BLaER1 treated with 17β-estradiol and CSF1 and Interleukin-3, amounts not matched to agents 10 nM and 100 nM (cell line): Measurements from ENCODE around the gene RXRG.
A peak's percentile ranks its signal among the peaks of the same experiment; 100 is the strongest.

Source experiments
- H3K27ac ChIP-seq, 11 experiments: shearing (Covaris generic); formaldehyde crosslinking; 2 replicates each; pipeline ENCODE4 v1.8.1; 2022
- H3K27me3 ChIP-seq, 11 experiments: shearing (Covaris generic); formaldehyde crosslinking; 2 replicates each; pipeline ENCODE4 v1.8.1; 2022
- H3K36me3 ChIP-seq, 11 experiments: shearing (Covaris generic); formaldehyde crosslinking; 2 replicates each; pipeline ENCODE4 v1.8.1; 2022
- H3K4me1 ChIP-seq, 10 experiments: shearing (Covaris generic); formaldehyde crosslinking; 2 replicates each; pipeline ENCODE4 v1.8.1; 2022
- H3K4me2 ChIP-seq, 11 experiments: shearing (Covaris generic); formaldehyde crosslinking; 2 replicates each; pipeline ENCODE4 v1.8.1; 2022
- H3K4me3 ChIP-seq, 10 experiments: shearing (Covaris generic); formaldehyde crosslinking; 2 replicates each; pipeline ENCODE4 v1.8.1; 2022
- H3K9ac ChIP-seq, 11 experiments: shearing (Covaris generic); formaldehyde crosslinking; 2 replicates each; pipeline ENCODE4 v1.8.1; 2022
- H3K9me3 ChIP-seq, 11 experiments: shearing (Covaris generic); formaldehyde crosslinking; replicated peaks in 1 of 11; 2 replicates each; pipeline ENCODE4 v1.8.1; 2022
- H4K20me1 ChIP-seq, 11 experiments: shearing (Covaris generic); formaldehyde crosslinking; 2 replicates each; pipeline ENCODE4 v1.8.1; 2022
- Cebpa-rat ChIP-seq, 11 experiments: shearing (Covaris generic); IDR thresholded peaks; 2 replicates each; pipeline ENCODE4 v1.8.1; 2022

Gene RXRG

DNA sequence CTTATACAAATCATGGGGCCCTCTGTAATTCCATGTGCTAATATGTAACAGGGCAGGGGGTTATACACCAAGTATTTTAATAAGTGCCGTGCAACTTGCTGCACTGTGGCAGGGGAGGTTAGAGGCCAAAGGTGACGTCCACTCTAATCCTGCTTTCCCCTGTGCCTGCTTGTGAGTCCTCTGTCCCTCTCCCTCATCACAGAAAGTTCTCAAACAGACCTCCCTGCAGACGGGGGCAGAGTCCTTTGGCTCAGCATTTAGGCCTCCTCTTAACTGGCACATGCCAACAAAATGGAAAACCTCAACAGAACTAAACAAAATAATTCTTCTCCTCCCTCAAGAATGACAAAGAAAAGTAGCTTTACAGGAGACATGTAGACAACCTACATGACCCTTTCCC lies 2.9 kb downstream of the RXRG start:
- Histone ChIP-seq H3K4me3 (no peak overlapping the region), H3K36me3 (no peaks in the 10 kb centered on the region), H3K9ac (no peak overlapping the region), H3K4me2 (peak overlapping the region in 2 of 11 experiments; percentile 2 to 50; a peak in 2 of 22 replicates), H3K27ac (no peak overlapping the region), H4K20me1 (no peaks in the 10 kb centered on the region), H3K27me3 (peaks cover 6 to 17% (median 12%) of the 10 kb centered on the region in 11 experiments; a peak in 14 of 22 replicates), H3K4me1 (peaks cover 9 to 59% (median 35%) of the 10 kb centered on the region in 10 experiments), H3K9me3 (no peaks in the 10 kb centered on the region; a peak in 1 of 22 replicates)
- no peak for TF ChIP-seq Cebpa-rat (IDR thresholded peaks at IDR 0.05)

GRCh38 chr1:165441166-165441880 lies 3.6 kb downstream of the RXRG start:
- Histone ChIP-seq H3K4me2 (peak overlapping the region in 9 of 11 experiments; percentile 8 to 50 (median 27); a peak in 11 of 22 replicates), H3K36me3 (no peaks in the 10 kb centered on the region), H3K27me3 (peaks cover 6 to 17% (median 12%) of the 10 kb centered on the region in 11 experiments; a peak in 14 of 22 replicates), H4K20me1 (no peaks in the 10 kb centered on the region), H3K4me1 (peaks cover 9 to 59% (median 35%) of the 10 kb centered on the region in 10 experiments), H3K9me3 (no peaks in the 10 kb centered on the region; a peak in 1 of 22 replicates), H3K4me3 (no peak overlapping the region), H3K9ac (no peak overlapping the region), H3K27ac (no peak overlapping the region)
- TF ChIP-seq Cebpa-rat (IDR thresholded peaks at IDR 0.05), result no peak

DNA sequence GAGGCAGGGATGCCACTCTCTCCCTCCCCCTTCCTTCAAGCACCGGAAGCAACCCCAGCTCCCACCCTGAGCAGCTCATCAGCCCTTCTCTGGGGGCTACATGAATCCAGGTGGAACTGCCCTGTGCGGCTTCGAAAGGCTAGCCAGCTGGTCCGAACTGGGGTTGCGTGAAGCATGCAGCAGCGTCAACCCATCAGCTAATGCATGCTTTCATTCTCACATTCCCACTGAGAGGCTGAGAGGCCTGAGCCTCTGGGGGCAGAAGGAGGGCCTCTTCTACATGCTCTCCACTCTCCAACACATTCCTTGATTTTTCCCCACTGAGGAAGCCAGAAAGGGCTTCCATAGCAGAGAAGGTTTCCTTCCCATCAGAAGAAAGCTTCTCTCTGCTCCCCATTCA lies 5.6 kb downstream of the RXRG start:
- H3K4me3 ChIP-seq, result no peak overlapping the region

DNA sequence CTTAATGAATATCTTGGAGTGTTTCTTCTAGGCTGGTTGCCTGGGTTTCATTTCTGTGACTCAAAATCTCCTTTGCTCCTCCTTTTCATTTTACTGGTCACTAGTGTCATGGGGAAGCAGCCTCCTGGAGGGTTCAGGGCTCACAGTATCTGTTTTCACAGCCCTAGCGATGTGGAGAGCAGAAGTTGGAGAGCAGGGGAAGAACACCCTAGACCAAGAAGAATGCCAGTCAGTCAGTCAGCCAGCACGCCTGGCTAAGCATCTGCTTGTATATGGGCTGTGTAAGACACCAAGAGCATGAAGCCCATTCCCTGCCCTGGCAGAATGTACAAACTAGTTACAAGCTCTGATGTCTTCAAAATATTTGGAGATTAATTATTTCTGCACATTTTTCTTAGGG lies 7.9 kb downstream of the RXRG start:
- Histone ChIP-seq H3K27me3 (no peaks in the 10 kb centered on the region), H3K9ac (no peak overlapping the region), H3K4me1 (peaks cover 0 to 25% (median 11%) of the 10 kb centered on the region in 10 experiments; a peak in 13 of 20 replicates), H3K4me2 (no peak overlapping the region), H3K36me3 (no peaks in the 10 kb centered on the region), H3K4me3 (no peak overlapping the region), H3K27ac (no peak overlapping the region), H3K9me3 (no peaks in the 10 kb centered on the region), H4K20me1 (no peaks in the 10 kb centered on the region)
- TF ChIP-seq Cebpa-rat (IDR thresholded peaks at IDR 0.05), result no peak

More for the DNA sequence above, 5.6 kb downstream of the RXRG start:
- no peak overlapping the region for H3K27ac ChIP-seq
- peak overlapping the region in 1 of 11 experiments; percentile 22; a peak in 3 of 22 replicates for H3K4me2 ChIP-seq
- H3K9me3 ChIP-seq, result no peaks in the 10 kb centered on the region
- H3K4me1 ChIP-seq, result peaks cover 9 to 47% (median 27%) of the 10 kb centered on the region in 10 experiments
- H3K36me3 ChIP-seq, result no peaks in the 10 kb centered on the region
- H4K20me1 ChIP-seq, result no peaks in the 10 kb centered on the region
- TF ChIP-seq Cebpa-rat (IDR thresholded peaks at IDR 0.05), result no peak
- H3K9ac ChIP-seq, result no peak overlapping the region
- H3K27me3 ChIP-seq, result peaks cover 0 to 11% (median under 1%) of the 10 kb centered on the region in 11 experiments; a peak in 5 of 22 replicates

DNA sequence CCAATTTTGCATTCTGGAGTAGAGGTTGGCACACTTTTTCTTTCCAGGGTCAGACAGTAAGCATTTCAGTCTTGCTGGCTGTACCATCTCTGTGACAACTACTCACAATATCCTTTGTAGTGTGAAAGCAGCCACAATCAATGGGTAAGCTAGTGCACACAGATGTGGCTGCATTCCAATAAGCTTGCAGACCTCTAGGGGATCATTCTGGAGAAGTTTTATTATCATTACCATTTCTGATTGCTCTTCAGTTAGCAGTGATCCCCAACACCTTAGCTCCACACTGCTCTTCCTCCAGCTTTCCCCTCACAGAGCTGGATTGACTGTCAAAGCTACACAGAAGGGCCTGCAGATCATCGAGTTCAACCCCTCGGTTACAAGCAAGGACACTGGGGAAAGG lies 9.1 kb downstream of the RXRG start:
- H3K4me3 ChIP-seq, result no peak overlapping the region
- no peak for TF ChIP-seq Cebpa-rat (IDR thresholded peaks at IDR 0.05)
- H3K27me3 ChIP-seq, result no peaks in the 10 kb centered on the region
- peaks cover 0 to 14% (median 6%) of the 10 kb centered on the region in 10 experiments; a peak in 13 of 20 replicates for H3K4me1 ChIP-seq
- no peak overlapping the region for H3K27ac ChIP-seq
- no peaks in the 10 kb centered on the region for H4K20me1 ChIP-seq
- H3K9me3 ChIP-seq, result no peaks in the 10 kb centered on the region
- no peak overlapping the region for H3K4me2 ChIP-seq
- H3K36me3 ChIP-seq, result no peaks in the 10 kb centered on the region
- no peak overlapping the region for H3K9ac ChIP-seq

DNA sequence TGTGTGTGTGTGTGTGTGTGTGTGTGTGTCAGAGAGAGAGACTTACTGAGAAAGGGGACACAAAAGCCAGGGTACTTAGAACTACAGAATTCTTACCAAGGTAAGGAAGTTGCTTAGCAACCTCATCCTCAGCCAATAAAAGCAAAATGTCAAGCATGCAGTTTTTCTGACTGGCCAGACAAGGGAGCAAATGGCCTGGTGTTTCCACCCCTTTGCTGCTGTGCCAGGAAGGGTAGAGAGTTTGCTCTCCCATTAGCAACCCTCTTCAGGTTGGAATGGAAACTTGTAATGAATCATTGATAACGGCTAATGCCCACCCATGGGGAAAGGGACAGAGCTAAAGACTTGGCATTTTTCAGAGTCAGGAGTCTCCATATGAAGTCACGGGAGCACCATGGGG lies 10.6 kb downstream of the RXRG start:
- Histone ChIP-seq H3K9me3 (no peaks in the 10 kb centered on the region), H3K27me3 (no peaks in the 10 kb centered on the region), H3K4me1 (0 out of 20 replicates have a peak, but pooled peaks cover 0 to under 1% (median 0%) of the 10 kb centered on the region in 10 experiments), H3K9ac (no peak overlapping the region), H3K36me3 (no peaks in the 10 kb centered on the region), H3K4me2 (no peak overlapping the region), H3K27ac (no peak overlapping the region), H4K20me1 (no peaks in the 10 kb centered on the region), H3K4me3 (no peak overlapping the region)
- TF ChIP-seq Cebpa-rat (IDR thresholded peaks at IDR 0.05), result no peak

DNA sequence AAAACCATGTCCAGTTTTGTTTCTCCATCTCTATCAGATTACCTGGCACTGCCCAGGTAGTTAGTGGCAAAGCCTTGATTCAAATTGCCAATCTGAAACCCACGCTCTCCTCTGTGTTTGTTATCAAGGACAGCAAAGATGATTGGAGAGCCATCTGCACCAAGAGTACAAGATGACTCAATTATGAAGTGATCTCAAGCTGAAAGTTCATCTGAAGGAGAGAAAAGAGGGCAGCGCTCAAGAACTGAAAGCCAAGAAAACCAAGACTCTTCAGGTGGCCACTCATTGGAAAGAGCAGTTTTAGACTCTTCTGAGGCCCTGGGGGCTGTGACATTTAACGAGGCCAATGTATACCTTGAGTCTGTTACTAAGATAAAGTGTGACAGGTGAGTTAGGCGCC lies 13.8 kb downstream of the RXRG start:
- no peak overlapping the region for H3K4me2 ChIP-seq

DNA sequence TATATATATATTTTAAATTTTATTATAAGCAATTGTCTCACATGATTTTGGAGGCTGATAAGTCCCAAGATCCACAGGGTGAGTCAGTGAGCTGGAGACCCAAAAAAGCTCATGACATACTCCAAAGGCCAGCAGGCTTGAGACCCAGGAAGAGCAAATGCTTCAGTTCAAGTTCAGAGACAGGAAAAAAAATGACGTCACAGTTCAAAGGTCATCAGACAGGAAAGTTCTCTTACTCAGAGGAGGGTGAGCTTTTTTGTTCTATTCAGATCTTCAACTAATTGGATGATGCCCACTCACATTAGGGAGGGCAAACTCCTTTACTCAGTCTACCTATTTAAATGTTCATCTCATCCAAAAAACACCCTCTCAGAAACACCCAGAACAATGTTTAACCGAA lies 18.2 kb downstream of the RXRG start:
- Histone ChIP-seq H3K4me3 (no peak overlapping the region), H3K4me2 (peak overlapping the region in 1 of 11 experiments; percentile 2; a peak in 1 of 22 replicates), H3K9ac (no peak overlapping the region), H4K20me1 (no peaks in the 10 kb centered on the region), H3K27ac (no peak overlapping the region), H3K36me3 (no peaks in the 10 kb centered on the region), H3K27me3 (no peaks in the 10 kb centered on the region), H3K9me3 (peaks cover 0 to 5% (median 0%) of the 10 kb centered on the region in 11 experiments; a peak in 2 of 22 replicates), H3K4me1 (peaks cover 11 to 31% (median 19%) of the 10 kb centered on the region in 10 experiments; a peak in 19 of 20 replicates)
- TF ChIP-seq Cebpa-rat (IDR thresholded peaks at IDR 0.05), result no peak

More for the DNA sequence above, 13.8 kb downstream of the RXRG start:
- Histone ChIP-seq H3K4me1 (0 out of 20 replicates have a peak, but pooled peaks cover 0 to 5% (median 0%) of the 10 kb centered on the region in 10 experiments), H4K20me1 (no peaks in the 10 kb centered on the region), H3K9ac (no peak overlapping the region), H3K27ac (no peak overlapping the region), H3K36me3 (no peaks in the 10 kb centered on the region), H3K4me3 (no peak overlapping the region), H3K9me3 (peaks cover 0 to 5% (median 0%) of the 10 kb centered on the region in 11 experiments; a peak in 2 of 22 replicates), H3K27me3 (no peaks in the 10 kb centered on the region)
- TF ChIP-seq Cebpa-rat (IDR thresholded peaks at IDR 0.05), result no peak

- H3K9me3 ChIP-seq, result peaks cover 0 to 5% (median 0%) of the 10 kb centered on the region in 11 experiments; a peak in 2 of 22 replicates
- no peak overlapping the region for H3K27ac ChIP-seq
- H3K4me1 ChIP-seq, result peaks cover 11 to 31% (median 19%) of the 10 kb centered on the region in 10 experiments; a peak in 19 of 20 replicates
- H4K20me1 ChIP-seq, result no peaks in the 10 kb centered on the region
- no peaks in the 10 kb centered on the region for H3K36me3 ChIP-seq
- no peak overlapping the region for H3K4me3 ChIP-seq
- H3K9ac ChIP-seq, result no peak overlapping the region
- H3K27me3 ChIP-seq, result no peaks in the 10 kb centered on the region
- peak overlapping the region in 2 of 11 experiments; percentile 75 to 78; a peak in 3 of 22 replicates for H3K4me2 ChIP-seq
- TF ChIP-seq Cebpa-rat (IDR thresholded peaks at IDR 0.05), result no peak
Measured at GRCh38 chr1:165425621-165426020, 19.3 kb downstream of the RXRG start.
